HK-2 (cell line): ENCODE results near the gene HS3ST3A1.
A peak's percentile ranks its signal among the peaks of the same experiment; 100 is the strongest.
"Not testable (repeated sequence)": the region's sequence is repeated elsewhere in the genome, so short reads cannot be mapped to it uniquely, and the experiment has no call there.

Experiments used
- DNase-seq: peaks from one replicate; pipeline ENCODE4 v3.0.0-alpha.2; 2018; ENCODE audit not compliant: unreplicated experiment

The HS3ST3A1 gene

DNA sequence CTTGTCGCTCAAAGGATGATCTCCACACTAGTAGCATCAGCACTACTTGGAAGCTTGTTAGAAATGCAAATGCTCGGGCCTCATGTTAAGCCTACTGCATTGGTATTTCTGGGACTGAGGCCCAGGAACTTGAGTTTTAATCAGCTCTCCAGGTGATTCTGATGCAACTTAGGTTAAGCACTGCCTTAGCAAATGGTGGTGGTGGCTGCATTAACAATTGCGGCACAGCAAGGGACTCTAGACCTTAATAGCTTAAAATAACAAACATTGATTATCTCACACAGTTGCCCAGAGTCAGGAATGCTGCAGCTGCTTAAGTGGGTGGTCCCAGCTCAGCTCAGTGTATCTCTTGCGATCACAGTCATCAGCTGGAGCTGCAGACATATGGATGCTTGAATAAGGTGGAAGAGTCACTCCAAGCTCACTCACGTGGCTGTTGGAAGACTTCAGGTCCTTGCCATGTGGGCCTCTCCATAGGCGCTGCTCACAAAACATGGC, 25.8 kb downstream of the HS3ST3A1 start:
- DNase-seq: no peak

DNA sequence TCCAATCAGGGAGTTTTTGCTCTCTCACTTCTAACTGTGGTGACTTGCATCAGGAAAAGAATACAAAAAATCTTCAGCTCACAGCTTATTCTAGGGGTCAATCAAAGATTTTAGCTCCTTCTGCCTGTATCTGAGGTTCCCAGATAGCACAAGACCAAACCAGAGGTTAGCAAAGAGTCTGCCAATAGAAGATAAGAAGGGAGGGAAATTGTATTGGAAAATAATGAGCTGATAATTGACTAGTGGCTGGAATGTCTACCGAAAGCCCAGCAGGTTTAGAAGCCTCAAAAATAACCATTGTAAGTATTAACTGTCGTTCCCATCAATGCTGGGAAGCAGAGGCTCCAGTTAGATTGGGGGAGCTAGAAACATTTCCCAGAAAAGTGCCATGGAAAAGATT, 26.3 kb downstream of the HS3ST3A1 start:
- no peak for DNase-seq

DNA sequence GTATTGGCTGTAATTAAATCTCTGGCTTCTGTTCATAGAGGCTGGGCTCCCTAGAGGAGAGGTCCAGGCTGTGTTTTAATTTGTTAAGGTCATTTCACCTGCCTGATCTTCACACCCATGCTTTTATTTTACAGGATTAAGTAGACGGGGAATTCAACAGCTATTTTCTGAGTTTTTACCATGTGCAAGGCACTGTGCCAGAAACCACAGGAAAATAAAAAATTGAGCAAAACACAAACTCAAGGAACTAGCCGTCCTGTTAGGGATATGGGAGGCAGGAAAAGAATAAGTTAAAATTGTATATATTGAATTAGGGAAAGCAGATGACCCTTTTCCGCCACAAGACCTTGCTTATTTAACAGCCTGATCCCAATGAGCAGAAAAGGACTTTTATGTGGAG, 29.1 kb downstream of the HS3ST3A1 start:
- no peak for DNase-seq

DNA sequence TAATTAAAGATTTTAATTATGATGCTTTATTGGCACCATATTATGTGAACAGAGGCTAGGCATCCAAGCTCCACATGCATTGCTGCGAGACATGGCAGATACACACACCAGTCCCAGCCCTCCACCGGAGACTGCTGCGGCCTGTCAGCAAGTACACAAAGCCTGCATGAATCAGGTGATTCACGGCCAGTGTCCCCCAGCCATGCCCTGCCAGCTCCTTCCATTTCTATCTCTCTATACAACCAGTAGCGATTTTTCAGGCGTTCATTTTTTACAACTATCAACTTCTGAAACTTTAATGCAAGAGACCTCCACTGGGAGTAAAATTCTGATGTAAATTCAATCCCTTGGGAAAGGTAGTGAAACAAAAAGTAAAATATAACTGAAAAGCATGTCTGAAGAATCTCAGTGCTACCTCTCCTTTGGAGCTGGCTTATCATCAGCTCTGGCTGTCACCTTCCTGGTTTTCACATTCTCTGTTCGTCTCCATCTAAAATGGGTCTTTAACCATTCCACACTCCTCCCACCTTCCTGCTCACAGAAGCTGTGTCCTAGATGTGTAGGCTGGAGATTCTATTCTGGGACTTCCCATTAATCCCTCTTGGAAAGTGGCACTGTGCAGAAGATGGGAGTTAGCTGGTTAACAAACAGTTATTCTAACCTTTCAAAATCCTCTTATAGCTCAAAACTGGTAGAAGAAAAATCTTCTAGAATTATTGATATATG, 32.2 kb downstream of the HS3ST3A1 start:
- no peak for DNase-seq

DNA sequence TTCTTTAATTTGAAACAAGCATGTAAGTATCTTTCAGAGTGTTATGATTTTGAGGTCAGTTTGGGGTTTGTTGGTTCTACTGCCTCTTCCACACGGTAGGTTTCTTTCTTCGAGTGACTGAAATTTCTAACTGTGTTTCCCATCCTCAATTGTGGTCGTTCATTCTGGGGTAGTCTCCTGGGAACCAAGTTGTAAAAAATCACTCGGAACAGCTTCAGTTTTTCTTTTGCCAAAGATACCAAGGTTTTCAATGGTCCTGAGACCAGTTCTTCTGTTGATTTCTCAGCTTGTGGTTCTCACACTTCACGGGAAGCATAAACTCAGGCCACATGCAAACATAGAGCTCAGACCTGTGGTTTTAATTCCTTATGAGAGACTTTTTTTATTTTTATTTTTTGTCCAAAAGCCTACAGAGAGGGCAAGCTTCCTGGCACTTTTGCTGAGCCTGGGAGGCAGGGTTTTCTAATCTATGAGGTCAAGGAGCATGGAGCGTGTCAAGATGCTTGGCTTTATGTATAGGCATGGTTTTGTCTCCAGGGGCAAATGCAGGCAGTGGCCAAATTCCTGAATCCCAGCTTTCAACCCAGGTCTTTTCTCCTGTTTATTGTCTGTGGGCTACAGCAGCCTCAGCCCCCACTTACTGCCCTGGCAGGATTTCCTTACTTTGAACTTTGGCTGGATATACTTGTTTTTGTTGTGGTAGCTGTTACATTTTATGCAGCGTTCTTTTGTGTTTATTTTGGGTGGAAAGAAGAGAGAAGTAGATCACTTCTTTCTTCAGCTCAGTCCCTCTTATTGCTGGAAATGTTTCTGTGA, 32.9 kb downstream of the HS3ST3A1 start:
- DNase-seq: no peak

DNA sequence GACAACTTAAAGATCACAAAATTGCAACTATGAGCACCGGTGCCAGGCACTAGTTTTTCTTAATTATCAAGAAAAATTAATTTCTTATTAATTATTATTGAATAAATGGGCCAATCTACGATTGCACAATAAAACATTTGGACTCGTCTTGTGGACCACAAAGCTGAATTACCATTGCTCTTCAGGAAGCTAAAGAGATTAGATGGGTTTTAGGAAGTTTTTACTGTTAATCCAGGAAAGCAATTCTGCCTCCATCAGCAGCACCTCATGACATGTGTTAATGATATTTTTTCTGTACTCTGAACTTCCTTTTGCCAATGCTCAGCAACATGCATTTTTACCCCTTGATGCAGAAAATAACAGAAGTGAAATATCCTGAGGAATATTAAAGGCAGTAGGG, 37.9 kb downstream of the HS3ST3A1 start:
- DNase-seq: no peak

DNA sequence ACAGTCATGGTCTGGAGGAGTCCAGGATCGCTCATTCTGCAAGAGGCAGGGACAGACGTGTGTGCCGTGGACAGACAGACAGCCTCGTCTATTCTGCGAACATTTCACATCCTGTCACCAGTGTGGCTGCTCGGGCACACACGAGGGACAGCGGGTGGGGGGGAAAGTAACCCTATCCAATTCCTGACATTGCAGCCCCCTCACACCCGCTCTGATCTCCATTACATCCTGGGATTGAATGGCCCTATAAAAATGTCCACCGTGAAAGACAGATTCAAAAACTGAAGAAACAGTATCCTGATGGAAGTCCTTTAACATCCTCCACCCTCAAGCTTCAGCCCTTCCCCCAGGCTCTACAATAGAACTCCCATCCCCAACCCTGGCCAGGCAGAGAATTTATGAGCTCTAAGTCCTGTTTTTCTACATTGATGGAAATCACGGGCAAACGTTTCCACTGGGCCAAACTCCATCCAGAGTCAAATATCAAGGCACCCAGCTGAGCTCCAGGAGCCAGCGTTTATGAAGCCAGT, 39.4 kb downstream of the HS3ST3A1 start:
- DNase-seq: peak; percentile 87

DNA sequence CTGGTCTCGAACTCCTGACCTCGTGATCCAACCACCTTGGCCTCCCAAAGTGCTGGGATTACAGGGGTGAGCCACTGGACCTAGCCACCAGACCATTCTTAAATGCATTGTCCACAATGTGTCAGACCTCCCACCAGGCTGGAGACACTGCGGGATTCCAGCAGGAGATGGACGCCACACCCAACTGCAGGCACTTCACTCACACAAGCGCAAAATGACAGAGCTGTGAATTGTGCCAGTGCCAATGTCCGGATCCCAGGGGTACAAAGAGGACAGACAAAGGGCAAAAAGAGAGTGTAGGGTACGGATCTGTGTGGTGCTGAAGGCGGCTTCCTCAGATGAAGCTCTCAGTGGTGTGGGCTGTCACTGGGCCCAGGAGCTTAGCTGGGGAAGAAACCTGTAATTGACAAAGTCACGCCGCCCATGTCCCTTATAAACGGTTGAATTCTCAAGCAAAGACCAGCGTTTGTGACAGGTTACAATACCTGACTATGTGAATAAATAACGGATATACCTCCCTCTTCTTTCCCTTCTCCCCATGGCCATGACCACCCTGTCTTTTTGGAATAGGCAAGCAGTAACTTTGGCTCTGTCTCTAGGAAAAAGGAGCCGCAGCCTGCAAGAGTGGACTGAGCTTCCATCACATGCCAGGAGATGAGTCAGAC, 40.0 kb downstream of the HS3ST3A1 start:
- DNase-seq: no peak

DNA sequence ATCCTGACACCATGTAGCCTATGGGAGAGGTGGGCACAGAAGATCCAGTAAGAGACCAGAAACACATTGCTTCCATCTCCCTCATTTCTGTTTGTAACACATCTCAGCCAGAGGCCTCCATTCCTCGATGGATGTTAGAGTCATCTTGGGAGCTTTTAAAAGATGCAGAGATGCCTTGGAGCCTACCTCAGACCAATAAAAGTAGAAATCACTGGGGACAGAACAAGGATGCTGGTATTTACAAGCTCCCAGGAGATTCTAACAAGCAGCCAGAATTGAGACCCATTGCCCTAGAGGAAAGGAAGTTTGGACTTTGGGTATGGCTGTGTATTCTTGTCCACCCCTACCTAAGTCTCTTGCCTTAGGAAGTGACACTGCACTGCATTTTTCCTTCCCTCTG, 40.8 kb downstream of the HS3ST3A1 start:
- no peak for DNase-seq

DNA sequence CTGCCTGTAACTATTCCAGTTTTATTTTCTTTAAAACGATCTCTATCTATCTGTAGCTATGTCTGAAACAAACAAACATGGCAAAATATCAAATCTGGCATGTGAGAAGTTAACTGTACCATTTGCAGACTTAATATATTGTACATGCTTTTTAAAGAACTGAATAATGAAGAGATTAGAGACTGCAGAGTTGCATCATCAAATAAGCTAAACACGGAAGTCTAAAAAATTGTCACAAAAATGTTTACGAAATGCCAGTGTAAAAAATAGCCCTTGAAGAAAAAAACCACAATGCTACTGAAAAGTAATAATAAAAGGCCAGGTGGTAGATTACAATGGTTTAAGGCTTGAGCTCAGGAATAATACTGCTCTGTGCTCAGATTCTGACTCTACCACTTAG, 43.1 kb downstream of the HS3ST3A1 start:
- DNase-seq: no peak

DNA sequence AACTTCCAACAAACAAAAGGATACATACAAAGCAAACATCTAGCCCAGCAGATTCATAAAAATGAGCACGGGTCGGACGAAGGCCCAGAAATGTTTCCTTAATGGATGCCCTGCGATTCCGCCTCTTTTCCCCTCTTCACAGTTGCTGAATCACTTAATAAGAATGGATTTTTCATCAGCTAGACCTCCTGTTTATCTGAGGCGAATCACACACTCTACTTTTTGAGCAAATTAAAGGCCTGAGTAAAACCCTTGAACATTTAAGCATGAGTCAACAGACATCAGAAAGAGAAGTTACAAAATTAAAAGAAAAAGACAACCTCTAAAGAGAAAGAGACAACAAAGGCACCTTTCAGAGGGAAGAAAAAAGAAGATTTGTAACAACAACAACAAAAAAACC, 44.7 kb downstream of the HS3ST3A1 start:
- DNase-seq: no peak

DNA sequence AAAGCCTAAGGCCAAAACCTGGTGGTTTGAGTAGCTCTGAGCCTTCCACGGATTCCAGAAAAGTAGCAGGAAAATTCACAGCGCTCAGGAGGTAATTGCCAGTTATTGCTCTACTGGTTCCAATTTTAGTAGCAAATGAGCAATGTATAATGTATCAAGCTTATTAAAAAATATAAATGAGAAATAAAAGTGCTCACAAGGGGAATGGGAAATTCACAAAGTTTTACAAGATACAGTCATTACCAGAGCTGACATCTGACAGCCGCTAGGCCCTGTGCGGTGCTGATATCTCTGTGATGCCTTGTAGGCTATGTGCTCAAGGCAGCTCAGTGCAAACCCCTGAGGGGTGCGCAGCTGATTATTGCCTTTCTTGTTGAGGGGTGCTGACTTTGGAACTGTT, 47.5 kb downstream of the HS3ST3A1 start:
- no peak for DNase-seq

DNA sequence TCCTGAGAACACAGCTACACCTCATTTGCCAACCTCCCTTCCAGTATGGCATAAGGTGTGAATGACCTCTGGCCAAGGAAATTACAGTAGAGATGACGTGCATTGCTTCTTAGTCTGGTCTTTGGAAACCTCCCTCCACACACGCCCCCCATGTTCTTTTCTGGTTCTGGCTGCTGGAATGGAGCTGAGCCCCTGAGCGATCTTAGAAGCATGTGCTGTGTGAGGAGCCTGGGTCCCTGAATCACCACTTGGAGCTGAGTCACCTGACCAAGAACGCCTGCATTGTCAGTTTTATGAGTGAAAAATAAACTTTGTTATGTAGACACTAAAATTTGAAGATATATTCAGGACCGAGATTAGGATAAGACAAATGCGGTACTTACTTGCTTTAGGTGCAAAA, 51.4 kb downstream of the HS3ST3A1 start:
- DNase-seq: peak; percentile 57

DNA sequence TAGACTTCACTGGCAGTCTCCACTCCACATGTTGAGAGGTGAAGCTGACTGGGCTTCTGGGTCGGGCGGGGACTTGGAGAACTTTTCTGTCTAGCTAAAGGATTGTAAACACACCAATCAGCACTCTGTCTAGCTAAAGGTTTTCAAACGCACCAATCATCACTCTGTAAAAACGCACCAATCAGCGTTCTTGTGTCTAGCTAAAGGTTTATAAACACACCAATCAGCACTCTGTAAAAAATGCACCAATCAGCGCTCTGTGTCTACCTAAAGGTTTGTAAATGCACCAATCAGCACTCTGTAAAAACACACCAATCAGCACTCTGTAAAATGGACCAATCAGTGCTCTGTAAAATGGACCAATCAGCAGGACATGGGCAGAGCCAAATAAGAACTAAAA, 53.2 kb downstream of the HS3ST3A1 start:
- not testable (repeated sequence) for DNase-seq

DNA sequence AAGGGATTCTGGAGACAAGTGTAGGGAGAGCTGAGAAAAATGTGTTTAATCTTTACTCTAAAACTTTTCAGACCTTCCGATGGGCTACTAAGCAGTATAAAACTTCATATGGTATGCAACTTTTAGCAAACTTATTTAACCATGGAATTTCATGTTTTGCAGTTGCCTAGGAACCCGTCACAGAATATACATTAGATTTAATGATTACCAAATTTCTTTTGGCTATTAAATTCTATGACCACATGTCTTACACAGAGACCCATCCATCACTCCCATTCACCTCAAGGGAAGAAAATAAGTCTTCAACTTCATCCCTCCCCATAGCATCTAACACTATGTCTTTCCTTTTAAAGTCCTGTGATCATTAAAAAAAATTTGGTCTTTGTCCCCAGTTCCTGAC, 54.9 kb downstream of the HS3ST3A1 start:
- no peak for DNase-seq

DNA sequence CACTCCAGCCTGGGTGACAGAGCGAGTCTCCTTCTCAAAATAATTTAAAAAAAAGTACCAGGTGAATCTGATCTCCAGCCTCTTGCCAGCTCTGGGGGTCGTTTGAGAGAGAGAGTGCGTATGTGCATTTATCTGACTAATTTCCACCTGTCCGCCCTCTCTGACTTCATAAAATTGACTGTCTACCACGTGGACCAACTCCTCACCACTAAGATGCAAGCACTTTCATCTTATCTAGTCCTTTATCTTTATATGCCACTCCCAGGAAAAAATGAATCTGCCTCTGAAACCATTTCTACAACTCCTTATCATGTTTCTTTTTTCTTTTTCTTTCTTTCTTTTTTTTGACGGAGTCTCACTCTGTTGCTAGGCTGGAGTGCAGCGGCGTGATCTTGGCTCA, 55.8 kb downstream of the HS3ST3A1 start:
- DNase-seq: no peak

DNA sequence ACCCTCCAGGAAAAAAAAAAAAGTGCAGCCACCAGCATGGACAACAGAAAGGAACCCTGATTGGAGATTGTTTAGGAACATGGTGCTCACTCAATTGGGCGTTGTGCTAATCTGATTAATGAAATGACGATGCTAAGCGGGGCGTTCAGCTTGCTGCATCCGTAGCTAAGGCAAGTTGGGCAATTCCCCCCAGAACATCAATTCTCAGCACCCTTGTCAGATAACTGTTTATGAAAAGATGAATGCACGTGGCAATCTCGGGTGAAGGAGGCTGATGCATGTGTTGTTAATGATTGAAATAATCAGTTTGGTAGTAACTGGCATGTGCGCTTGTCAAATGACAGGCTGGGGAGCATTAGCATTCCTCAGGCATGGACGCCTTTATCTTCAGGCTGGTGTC, 57.0 kb downstream of the HS3ST3A1 start:
- DNase-seq: peak; percentile 55

DNA sequence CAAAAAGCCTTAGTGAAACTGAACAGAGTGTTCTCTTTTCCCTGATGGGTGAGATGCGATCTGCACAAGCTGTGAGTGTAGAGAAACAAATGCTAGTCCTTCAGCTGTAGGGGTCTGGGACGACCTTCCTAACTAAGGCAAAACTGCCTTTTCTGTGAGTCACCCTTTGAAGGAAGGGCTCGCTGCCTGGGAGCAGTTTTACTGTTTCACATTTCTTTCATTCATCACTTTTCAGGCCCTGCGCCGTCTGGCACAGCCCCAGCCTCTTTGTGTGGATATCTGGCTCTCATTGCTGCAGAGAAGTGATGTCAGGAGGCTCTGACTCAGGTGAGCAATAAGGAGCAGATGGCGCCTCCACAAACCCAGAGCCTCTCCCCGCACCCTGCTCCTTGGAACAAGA, 57.4 kb downstream of the HS3ST3A1 start:
- DNase-seq: peak; percentile 87

DNA sequence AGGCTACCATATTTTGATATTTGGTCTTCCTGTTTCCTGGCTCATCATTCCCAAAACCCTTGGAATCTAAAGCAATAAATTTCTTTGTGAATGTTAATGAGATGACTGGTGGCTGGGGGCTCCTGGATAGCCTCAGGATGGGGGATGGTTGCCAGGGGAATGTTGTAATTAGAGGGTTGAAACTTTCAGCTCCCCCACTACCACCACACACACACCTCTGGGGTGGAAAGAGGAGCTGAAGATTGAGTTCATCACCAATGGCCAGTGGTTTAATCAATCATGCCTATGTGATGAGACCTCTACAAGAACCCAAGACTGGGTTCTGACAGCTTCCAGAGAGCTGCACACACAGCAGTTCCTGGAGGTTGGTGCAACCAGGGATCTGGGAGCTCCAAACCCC, 59.1 kb downstream of the HS3ST3A1 start:
- DNase-seq: no peak

DNA sequence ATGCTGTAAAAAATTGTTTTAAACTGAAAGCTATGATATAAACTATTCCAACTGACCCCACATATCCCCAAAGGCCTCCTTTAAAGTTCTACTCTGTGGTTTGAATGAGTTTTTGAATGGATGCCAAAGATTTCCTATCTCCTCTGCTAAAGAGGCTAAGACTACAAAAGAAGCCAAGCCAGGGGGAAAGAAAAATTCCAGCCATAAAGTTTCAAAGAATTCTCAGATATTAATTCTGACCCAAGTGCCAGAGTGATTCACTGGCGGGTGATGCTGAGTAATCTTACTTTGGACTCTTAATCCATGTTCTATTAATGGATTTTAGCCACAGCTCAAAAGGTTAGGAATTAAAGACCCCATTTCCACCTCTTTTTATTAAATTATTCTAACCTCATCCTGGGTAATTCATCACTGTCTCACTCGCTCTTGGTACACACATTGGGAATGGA, 60.7 kb downstream of the HS3ST3A1 start:
- peak; percentile 36 for DNase-seq

DNA sequence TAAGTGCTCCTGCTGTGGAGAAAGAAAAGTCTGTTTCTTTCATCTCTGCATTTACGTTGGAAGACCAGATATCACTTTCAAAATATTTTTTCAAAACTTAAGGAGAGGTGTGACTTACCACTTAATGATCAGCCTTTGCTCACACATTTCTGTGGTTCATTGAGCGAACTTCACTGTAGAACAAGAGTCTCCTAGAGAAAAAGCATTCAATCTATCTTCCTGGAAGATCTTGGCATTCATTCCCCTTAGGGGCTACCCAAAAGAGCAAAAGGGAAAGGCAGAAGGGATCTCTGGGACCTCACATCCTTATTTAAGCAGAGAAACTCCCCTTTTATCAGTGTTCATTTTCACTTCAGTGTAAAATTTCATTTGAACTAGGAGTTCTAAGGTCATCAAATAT, 61.2 kb downstream of the HS3ST3A1 start:
- no peak for DNase-seq

DNA sequence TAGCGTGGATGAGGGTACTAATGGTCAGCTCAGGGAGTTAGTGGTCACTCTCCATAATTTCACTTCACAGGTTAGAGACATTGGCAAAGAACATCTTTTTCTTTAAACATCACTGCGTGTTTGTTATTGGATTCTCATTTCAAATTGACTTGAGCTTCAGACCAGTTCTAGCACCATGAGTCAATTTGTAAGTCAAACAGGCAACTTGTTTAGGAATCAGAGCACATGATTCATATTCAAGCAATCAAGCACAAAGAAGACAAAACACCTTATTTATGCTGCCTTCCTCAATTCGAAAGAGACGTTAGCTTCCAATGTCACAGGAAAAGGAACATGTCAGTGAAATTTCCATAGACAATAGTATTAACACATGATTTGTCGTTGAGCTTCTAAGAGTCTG, 62.3 kb downstream of the HS3ST3A1 start:
- no peak for DNase-seq
